SK-N-MC (cell line): ENCODE data around the gene ERH.

ENCODE experiments used
- DNase-seq: peaks from one replicate; pipeline ENCODE4 v3.0.0-alpha.2; 2011; ENCODE audit warnings: low read depth, low spot score
- H3K27ac ChIP-seq: fragments of 200-600 bp; sonication (generic); 2 replicates; pipeline ENCODE4 v1.5.1; 2016; ENCODE audit warnings: mixed run types
- H3K36me3 ChIP-seq: fragments of 200-600 bp; sonication (generic); 2 replicates; pipeline ENCODE4 v1.6.1; 2017; ENCODE audit warnings: antibody characterized with exemption, low read length, mixed read lengths; ENCODE audit not compliant: insufficient read depth
- H3K4me3 ChIP-seq: fragments of 200-600 bp; sonication (generic); 2 replicates; pipeline ENCODE4 v1.5.1; 2016
- H3K9ac ChIP-seq: fragments of 200-600 bp; sonication (generic); 2 replicates; pipeline ENCODE4 v1.8.0; 2017; ENCODE audit warnings: mixed run types, mixed read lengths; ENCODE audit not compliant: insufficient read length
- H3K9me3 ChIP-seq: fragments of 200-600 bp; sonication (generic); 2 replicates; pipeline ENCODE4 v1.6.1; 2017; ENCODE audit warnings: low read depth, mild to moderate bottlenecking, antibody characterized with exemption, low read length, moderate library complexity, mixed read lengths
- EZH2 ChIP-seq: fragments of 200-600 bp; sonication (generic); IDR thresholded peaks from one replicate; pipeline ENCODE4 v1.6.1; 2017; ENCODE audit warnings: antibody characterized with exemption
- FOXP2 ChIP-seq: optimal IDR thresholded peaks from 2 replicates; pipeline ENCODE3; 2011; ENCODE audit warnings: mild to moderate bottlenecking, moderate library complexity; ENCODE audit not compliant: insufficient read depth; ENCODE audit errors: extremely low read length, control extremely low read depth
- POLR2AphosphoS5 ChIP-seq: IDR thresholded peaks from 2 replicates; pipeline ENCODE4 v1.6.1; 2012; ENCODE audit warnings: mild to moderate bottlenecking, low read depth, low read length, borderline replicate concordance

Gene ERH

GRCh38 chr14:69398053-69398817 lies at the start of gene ERH, which contains the start of gene SLC39A9:
TSS of gene ERH (minus strand) at chr14:69398299. CDS start at chr14:69398233, 66 bp downstream.
TSS of gene SLC39A9 (plus strand) at chr14:69398692. CDS start at chr14:69399370, 678 bp downstream.
- TF ChIP-seq EZH2 (no peak), POLR2AphosphoS5 (peak; percentile 81)
- no peaks in the 10 kb centered on the region for H3K9me3 ChIP-seq
- H3K4me3 ChIP-seq = peak within 1 kb of the TSS; percentile 97

GRCh38 chr14:69443296-69443805 lies 45.3 kb upstream of the ERH start:
- H3K9ac ChIP-seq = no peak overlapping the region
- peaks cover 32% of the 10 kb centered on the region for H3K36me3 ChIP-seq
- no peak overlapping the region for H3K27ac ChIP-seq
- no peak for DNase-seq
- no peaks in the 10 kb centered on the region for H3K9me3 ChIP-seq
- H3K4me3 ChIP-seq = no peak overlapping the region; the same call in 1 of the 2 replicates
- TF ChIP-seq EZH2 (no peak), FOXP2 (no peak), POLR2AphosphoS5 (no peak)

More at GRCh38 chr14:69398053-69398817, at the start of gene ERH, which contains the start of gene SLC39A9:
- Histone ChIP-seq H3K9ac (peak within 1 kb of the TSS; percentile 99), H3K27ac (peak within 1 kb of the TSS; percentile 98), H3K36me3 (peaks cover 40% of the 10 kb centered on the region)
- DNase-seq = peak; percentile 94

GRCh38 chr14:69441948-69442347 lies 43.8 kb upstream of the ERH start:
- Histone ChIP-seq H3K9me3 (no peaks in the 10 kb centered on the region), H3K9ac (peak overlapping the region; percentile 7), H3K4me3 (peak overlapping the region; percentile 14; the same call in 1 of the 2 replicates), H3K27ac (peak overlapping the region; percentile 79), H3K36me3 (peaks cover 32% of the 10 kb centered on the region)
- DNase-seq = no peak
- TF ChIP-seq EZH2 = no peak
- TF ChIP-seq POLR2AphosphoS5 = no peak
- TF ChIP-seq FOXP2 = no peak

- peaks cover 26% of the 10 kb centered on the region for H3K36me3 ChIP-seq
- H3K4me3 ChIP-seq = no peak overlapping the region
- no peaks in the 10 kb centered on the region for H3K9me3 ChIP-seq
- no peak for DNase-seq
- H3K27ac ChIP-seq = no peak overlapping the region
- H3K9ac ChIP-seq = no peak overlapping the region
- TF ChIP-seq EZH2 = no peak
- TF ChIP-seq POLR2AphosphoS5 = no peak
- no peak for TF ChIP-seq FOXP2
Measured at GRCh38 chr14:69439521-69440270, 41.6 kb upstream of the ERH start.

GRCh38 chr14:69432364-69432763 lies 34.3 kb upstream of the ERH start:
- H3K9ac ChIP-seq = no peak overlapping the region
- H3K9me3 ChIP-seq = no peaks in the 10 kb centered on the region
- H3K36me3 ChIP-seq = peaks cover 15% of the 10 kb centered on the region; the same call in 1 of the 2 replicates
- no peak for DNase-seq
- H3K4me3 ChIP-seq = no peak overlapping the region
- TF ChIP-seq POLR2AphosphoS5 (no peak), FOXP2 (no peak), EZH2 (no peak)
- H3K27ac ChIP-seq = no peak overlapping the region

- TF ChIP-seq FOXP2 (no peak), POLR2AphosphoS5 (no peak)
- Histone ChIP-seq H3K4me3 (no peak overlapping the region), H3K27ac (no peak overlapping the region), H3K9ac (no peak overlapping the region), H3K9me3 (no peaks in the 10 kb centered on the region), H3K36me3 (peaks cover 32% of the 10 kb centered on the region)
- DNase-seq = no peak
Measured at GRCh38 chr14:69430306-69430939, 32.3 kb upstream of the ERH start.

GRCh38 chr14:69429643-69430042 lies 31.5 kb upstream of the ERH start:
- H3K36me3 ChIP-seq = peaks cover 40% of the 10 kb centered on the region
- no peaks in the 10 kb centered on the region for H3K9me3 ChIP-seq

More at GRCh38 chr14:69429643-69430042, 31.5 kb upstream of the ERH start:
- H3K27ac ChIP-seq = no peak overlapping the region
- H3K4me3 ChIP-seq = no peak overlapping the region
- H3K9ac ChIP-seq = no peak overlapping the region
- DNase-seq = no peak
- no peak for TF ChIP-seq POLR2AphosphoS5
- TF ChIP-seq EZH2 = no peak
- TF ChIP-seq FOXP2 = no peak
